ENCODE results near the gene GNAL. TPM values are rescaled to one million over a fixed set of nuclear protein-coding genes. Genes with fewer than 3 reads are reported as not detected.
A peak's percentile ranks its signal among the peaks of the same experiment; 100 is the strongest.

Gene GNAL
- total and polyA plus RNA-seq, 2 of the 4 experiments (the other 2 are of a cell fraction): 0.15 to 0.36 TPM

DNA sequence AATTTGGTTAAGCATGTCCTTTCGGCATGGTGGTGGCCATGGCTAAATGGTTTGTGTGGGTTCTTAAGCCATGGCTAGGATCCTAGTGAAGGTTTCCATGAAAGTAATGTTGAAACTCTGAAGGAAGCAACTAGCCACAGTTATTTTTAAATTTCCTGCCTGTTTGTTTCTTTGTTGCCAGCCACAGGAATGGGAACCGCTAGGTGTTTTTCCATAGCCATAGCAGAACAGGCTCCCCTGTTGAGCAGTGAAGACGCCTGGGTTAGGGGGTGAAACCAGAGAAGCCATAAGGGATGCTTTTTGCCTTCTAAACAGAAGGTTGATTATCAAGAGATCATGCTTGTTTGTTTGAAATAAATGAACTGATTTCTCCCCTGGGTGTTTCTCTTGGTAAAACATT, 102.1 kb downstream of the GNAL start:
- Histone ChIP-seq H3K27ac (ENCODE audit: insufficient read depth, low read length) (no peak overlapping the region), H2BK5ac (ENCODE audit: low read depth, low read length, poor library complexity, severe bottlenecking) (no peak overlapping the region), H3K4me1 (ENCODE audit: control insufficient read depth, insufficient read depth, low read length) (peaks cover 4% of the 10 kb centered on the region; the same call in 1 of the 2 replicates), H3K36me3 (ENCODE audit: control insufficient read depth, insufficient read depth, low read length) (no peaks in the 10 kb centered on the region), H3K27me3 (ENCODE audit: control insufficient read depth, insufficient read depth, low read length) (no peaks in the 10 kb centered on the region; the same call in 1 of the 2 replicates), H4K5ac (ENCODE audit: low read depth, low read length) (0 out of 2 replicates have a peak overlapping the region, but pooled peaks have one; percentile 58), H3K9me1 (ENCODE audit: insufficient read depth, low read length) (no peaks in the 10 kb centered on the region), H2AFZ (replicated peaks; ENCODE audit: low read length, poor library complexity) (no peak overlapping the region), H3K23ac (ENCODE audit: low read depth, low read length) (no peak overlapping the region; the same call in 1 of the 2 replicates), H3K14ac (replicated peaks; ENCODE audit: low read depth, low read length) (no peak overlapping the region), H2BK15ac (ENCODE audit: low read depth, low read length) (no peak overlapping the region), H3K9ac (ENCODE audit: low read depth, low read length) (no peak overlapping the region), H3K9me3 (ENCODE audit: control insufficient read depth, insufficient read depth, low read length) (no peaks in the 10 kb centered on the region), H3K4ac (ENCODE audit: low read depth, low read length) (no peak overlapping the region), H3K4me3 (ENCODE audit: insufficient read depth, low read depth, low read length) (no peak overlapping the region), H3K4me2 (ENCODE audit: low read depth, low read length) (no peak overlapping the region), H4K91ac (ENCODE audit: insufficient read depth, low read depth, low read length) (no peak overlapping the region), H3K18ac (ENCODE audit: low read depth, low read length) (no peak overlapping the region), H2AK5ac (ENCODE audit: low read depth, low read length) (no peak overlapping the region), H3K79me1 (ENCODE audit: low read depth in 1 of 2, low read length in 2 of 2) (no peaks in the 10 kb centered on the region), H2BK120ac (ENCODE audit: low read depth, low read length) (no peak overlapping the region), H4K8ac (ENCODE audit: low read depth in 2 of 2, low read length in 2 of 2) (no peak overlapping the region), H2BK20ac (ENCODE audit: low read depth, low read length) (no peak overlapping the region), H4K20me1 (ENCODE audit: insufficient read depth, low read length) (no peaks in the 10 kb centered on the region), H2AK9ac (replicated peaks; ENCODE audit: low read depth, low read length, poor library complexity) (no peak overlapping the region), H3K56ac (ENCODE audit: extremely low read depth, insufficient read depth, low read length) (no peak overlapping the region)
- TF ChIP-seq, protein P1, sequence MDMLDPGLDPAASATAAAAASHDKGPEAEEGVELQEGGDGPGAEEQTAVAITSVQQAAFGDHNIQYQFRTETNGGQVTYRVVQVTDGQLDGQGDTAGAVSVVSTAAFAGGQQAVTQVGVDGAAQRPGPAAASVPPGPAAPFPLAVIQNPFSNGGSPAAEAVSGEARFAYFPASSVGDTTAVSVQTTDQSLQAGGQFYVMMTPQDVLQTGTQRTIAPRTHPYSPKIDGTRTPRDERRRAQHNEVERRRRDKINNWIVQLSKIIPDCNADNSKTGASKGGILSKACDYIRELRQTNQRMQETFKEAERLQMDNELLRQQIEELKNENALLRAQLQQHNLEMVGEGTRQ (IDR thresholded peaks at IDR 0.05; ENCODE audit: low read depth, low read length): no peak
- TF ChIP-seq RAD21 (IDR thresholded peaks at IDR 0.05; ENCODE audit: low read length) (no peak), RFX5 (IDR thresholded peaks at IDR 0.05; ENCODE audit: low read depth, low read length) (no peak), RCOR1 (IDR thresholded peaks at IDR 0.05; ENCODE audit: insufficient replicate concordance, low read length) (no peak), SMC3 (IDR thresholded peaks at IDR 0.05; ENCODE audit: low read depth, low read length) (no peak), BHLHE40 (IDR thresholded peaks at IDR 0.05; ENCODE audit: low read depth, low read length) (no peak), NFE2L2 (IDR thresholded peaks at IDR 0.05; ENCODE audit: low read depth, low read length) (no peak), MAZ (IDR thresholded peaks at IDR 0.05; ENCODE audit: borderline replicate concordance, low read depth, low read length) (no peak), CHD1 (IDR thresholded peaks at IDR 0.05; ENCODE audit: low read depth, low read length) (no peak), POLR2A (IDR thresholded peaks at IDR 0.05; ENCODE audit: low read depth, low read length) (no peak), MAFK (IDR thresholded peaks at IDR 0.05; ENCODE audit: low read depth, low read length) (no peak)
- TF ChIP-seq, protein P2, sequence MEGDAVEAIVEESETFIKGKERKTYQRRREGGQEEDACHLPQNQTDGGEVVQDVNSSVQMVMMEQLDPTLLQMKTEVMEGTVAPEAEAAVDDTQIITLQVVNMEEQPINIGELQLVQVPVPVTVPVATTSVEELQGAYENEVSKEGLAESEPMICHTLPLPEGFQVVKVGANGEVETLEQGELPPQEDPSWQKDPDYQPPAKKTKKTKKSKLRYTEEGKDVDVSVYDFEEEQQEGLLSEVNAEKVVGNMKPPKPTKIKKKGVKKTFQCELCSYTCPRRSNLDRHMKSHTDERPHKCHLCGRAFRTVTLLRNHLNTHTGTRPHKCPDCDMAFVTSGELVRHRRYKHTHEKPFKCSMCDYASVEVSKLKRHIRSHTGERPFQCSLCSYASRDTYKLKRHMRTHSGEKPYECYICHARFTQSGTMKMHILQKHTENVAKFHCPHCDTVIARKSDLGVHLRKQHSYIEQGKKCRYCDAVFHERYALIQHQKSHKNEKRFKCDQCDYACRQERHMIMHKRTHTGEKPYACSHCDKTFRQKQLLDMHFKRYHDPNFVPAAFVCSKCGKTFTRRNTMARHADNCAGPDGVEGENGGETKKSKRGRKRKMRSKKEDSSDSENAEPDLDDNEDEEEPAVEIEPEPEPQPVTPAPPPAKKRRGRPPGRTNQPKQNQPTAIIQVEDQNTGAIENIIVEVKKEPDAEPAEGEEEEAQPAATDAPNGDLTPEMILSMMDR (conservative IDR thresholded peaks at IDR 0.05; ENCODE audit: low read depth, low read length): no peak
- TF ChIP-seq, protein P3, sequence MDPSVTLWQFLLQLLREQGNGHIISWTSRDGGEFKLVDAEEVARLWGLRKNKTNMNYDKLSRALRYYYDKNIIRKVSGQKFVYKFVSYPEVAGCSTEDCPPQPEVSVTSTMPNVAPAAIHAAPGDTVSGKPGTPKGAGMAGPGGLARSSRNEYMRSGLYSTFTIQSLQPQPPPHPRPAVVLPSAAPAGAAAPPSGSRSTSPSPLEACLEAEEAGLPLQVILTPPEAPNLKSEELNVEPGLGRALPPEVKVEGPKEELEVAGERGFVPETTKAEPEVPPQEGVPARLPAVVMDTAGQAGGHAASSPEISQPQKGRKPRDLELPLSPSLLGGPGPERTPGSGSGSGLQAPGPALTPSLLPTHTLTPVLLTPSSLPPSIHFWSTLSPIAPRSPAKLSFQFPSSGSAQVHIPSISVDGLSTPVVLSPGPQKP (IDR thresholded peaks at IDR 0.05; ENCODE audit: borderline replicate concordance, low read depth, low read length): no peak
- ChIA-PET CTCF (interaction anchor here (0.9 kb wide), 1 partner anchor 16 kb away, joined by 5 read pairs; no protein-coding TSS in a partner anchor), POLR2A (ENCODE audit: unreplicated experiment) (no interaction called here)
- in situ Hi-C loops (cut with MboI; ENCODE audit: low sequenced_read_pairs) (no loop called here), dilution Hi-C loops (cut with HindIII; ENCODE audit: low sequenced_read_pairs, unreplicated experiment) (no loop called here), intact Hi-C loops (cut with micrococcal nuclease) (no loop called here)
- ATAC-seq (ENCODE audit: low read depth) (no peak), DNase-seq (no peak)
- no CpG with 5 or more reads among the region's 3 CpGs for WGBS, 2 experiments (ENCODE audit: extremely low coverage in 2 of 2, insufficient read length in 1 of 2)
- no TSS peak for BruUV-seq (replicated peaks)
